Measurements from ENCODE around the gene WDR70.
"Not testable (repeated sequence)": the region's sequence is repeated elsewhere in the genome, so short reads cannot be mapped to it uniquely, and the experiment has no call there.

Gene WDR70

GRCh38 chr5:37518356-37518755, 139.2 kb downstream of the WDR70 start:
- DNase-seq, result not testable (repeated sequence)

GRCh38 chr5:37519304-37519703, 140.2 kb downstream of the WDR70 start:
- no peak for DNase-seq

DNA sequence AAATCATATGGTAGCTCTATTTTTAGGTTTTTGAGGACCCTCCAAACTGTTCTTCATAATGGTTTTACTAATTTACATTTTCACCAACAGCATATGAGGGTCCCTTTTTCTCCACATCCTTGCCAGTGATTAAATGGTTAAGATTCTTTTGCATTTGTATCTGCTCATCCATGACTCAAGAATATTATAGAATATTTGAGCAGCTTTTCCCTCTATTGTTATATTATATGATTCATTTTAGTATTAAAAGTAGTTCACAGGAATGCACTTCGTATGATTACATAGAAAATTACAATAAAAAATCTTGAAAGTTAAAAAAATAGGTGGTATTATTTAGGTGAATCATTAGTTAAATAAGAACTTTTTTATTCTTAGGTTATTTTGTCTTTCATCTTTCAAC, 140.7 kb downstream of the WDR70 start:
- DNase-seq, result no peak

GRCh38 chr5:37520811-37521210, 141.7 kb downstream of the WDR70 start:
- no peak for DNase-seq

DNA sequence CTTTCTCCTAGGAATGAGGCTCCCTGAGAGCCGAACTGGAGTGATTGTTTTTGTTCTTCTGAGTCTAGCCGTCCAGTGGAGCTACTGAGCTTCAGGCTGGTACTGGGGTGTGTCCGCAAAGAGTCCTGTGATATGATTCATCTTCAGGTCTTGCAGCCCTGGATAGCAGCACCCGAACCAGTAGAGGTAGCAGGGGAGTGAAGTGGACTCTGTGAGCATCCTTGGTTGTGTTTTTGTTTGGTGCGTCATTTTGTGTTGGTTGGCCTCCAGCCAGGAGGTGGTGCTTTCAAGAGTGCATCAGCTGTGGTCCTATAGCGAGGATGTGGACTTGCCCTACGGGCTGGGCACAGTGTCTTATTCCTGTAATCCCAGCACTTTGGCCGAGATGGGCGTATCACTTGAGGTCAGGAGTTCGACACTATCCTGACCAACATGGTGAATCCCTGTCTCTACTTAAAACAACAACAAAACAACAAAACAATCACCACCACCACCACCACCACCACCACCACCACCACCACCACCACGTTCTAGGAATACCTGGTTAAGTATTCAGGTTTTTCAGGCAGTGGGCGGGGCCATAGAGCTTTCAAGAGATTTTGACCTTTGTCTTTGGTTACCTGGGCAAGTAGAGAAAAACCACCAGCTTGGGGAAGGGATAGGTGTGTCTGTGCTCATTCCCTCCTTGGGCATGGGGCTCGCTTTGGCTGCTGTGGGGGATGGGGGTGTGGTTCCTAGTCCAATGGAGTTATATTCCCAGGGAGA, 154.0 kb downstream of the WDR70 start:
- no peak for DNase-seq

GRCh38 chr5:37533851-37534250, 154.7 kb downstream of the WDR70 start:
- no peak for DNase-seq

DNA sequence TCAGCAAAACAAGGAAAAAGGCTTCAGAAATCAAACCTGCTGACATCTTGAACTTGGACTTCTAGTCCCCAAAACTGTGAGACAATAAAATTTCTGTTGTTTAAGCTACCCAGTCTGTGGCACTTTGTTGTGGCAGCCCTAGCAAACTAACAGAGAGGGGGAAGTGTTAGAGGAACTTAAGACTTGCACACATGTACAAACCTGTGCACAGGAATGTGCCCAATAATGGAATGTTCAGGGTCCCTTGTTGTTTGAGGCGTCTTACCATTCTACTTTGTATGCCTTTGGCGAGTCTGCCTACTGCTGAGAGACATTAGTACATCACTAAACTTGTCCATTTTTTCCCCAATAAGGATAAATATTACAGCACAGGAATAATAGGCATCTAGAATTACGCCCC, 160.3 kb downstream of the WDR70 start:
- DNase-seq, result no peak

- no peak for DNase-seq
Observed at GRCh38 chr5:37543216-37543615, 164.1 kb downstream of the WDR70 start.

- DNase-seq, result no peak
Observed at GRCh38 chr5:37549411-37549810, 170.3 kb downstream of the WDR70 start.

GRCh38 chr5:37552161-37552560, 173.0 kb downstream of the WDR70 start:
- DNase-seq, result no peak

GRCh38 chr5:37552770-37553719, 173.9 kb downstream of the WDR70 start:
- DNase-seq, result no peak

DNA sequence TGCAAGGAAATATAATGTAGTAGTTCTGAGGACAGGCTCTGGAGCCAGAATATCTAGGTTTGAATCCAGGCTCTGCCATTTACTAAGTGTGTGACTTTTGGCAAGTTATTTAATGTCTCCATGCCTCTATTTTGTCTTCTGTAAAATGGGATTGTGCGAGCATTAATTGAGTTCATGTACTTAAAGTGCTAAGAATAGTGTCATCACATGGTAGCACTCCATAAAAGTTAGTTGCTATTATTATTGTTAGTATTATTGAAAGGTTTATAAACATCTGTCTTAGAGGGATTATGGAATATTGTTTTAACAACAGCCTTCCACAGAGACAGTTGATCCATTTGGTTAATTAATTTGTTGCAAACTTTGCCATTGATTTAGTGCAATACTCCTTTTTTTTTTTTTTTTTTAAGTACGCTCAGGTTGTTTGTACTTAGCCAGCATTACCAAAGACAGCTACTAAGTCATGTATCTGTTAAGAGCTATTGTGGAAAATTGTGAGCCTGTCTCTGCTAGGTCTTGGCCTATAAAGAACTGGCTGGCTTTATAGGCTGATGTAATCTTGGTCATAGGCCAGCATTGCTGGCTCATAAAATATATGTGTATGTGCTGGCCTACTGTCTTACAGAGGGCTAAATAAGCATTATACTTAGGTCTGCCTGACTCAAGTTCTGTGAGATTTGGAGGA, 174.7 kb downstream of the WDR70 start:
- no peak for DNase-seq

- no peak for DNase-seq
Observed at GRCh38 chr5:37554405-37554739, 175.3 kb downstream of the WDR70 start.

- DNase-seq, result peak; percentile 24
Observed at GRCh38 chr5:37554938-37555337, 175.8 kb downstream of the WDR70 start.

DNA sequence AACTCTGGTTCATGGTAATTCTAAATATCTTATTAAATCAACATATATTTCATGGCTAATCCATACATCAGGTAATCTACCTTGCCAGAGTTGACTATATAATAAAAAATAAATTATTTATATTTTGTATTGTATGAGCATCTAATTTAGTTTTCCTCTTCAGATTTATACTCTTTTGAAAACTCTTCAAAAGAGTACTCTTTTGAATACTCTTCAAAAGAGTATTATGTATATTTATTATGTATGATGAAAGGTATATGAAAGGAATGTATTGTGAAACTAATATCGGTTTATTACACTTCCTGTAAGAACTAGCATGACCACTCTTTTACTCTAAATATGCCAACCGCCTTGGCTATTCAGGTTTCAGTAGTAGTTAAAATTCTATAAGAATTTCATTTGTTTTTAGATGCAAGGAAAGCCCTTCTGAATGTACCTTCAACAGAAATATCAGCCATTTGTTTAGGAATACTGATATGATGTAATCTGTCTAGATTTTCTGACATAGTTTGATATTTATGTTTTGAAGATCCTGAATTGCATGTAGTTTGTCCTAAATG, 178.7 kb downstream of the WDR70 start:
- DNase-seq, result no peak

DNA sequence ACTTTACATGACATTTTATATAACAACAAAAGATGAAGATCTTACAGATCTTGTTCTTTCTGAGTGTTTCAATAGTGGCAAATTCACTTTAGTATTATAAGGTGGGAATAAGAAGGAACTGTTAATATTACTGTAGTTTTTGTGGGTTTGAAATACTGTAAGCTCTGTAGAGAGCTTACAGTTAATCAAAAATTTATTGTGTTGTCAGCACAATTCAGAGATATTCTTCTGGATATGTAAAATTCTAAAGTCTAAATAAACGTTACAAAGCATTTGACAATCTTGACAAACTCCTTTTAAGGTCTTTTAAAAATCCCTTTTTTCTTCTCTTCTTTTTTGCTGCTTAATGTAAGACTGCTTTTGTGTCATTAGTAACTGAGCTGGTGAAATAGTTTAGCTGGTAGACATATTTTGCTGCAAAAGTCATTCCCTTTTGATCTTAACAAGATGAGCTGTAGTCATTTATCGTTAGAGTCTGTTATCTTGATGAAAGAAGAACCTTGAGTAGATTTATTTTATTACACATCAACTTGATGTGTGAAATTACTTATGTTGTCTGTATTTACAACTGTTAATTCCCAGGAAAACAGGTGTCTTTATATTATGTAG, 186.0 kb downstream of the WDR70 start:
- DNase-seq, result no peak

DNA sequence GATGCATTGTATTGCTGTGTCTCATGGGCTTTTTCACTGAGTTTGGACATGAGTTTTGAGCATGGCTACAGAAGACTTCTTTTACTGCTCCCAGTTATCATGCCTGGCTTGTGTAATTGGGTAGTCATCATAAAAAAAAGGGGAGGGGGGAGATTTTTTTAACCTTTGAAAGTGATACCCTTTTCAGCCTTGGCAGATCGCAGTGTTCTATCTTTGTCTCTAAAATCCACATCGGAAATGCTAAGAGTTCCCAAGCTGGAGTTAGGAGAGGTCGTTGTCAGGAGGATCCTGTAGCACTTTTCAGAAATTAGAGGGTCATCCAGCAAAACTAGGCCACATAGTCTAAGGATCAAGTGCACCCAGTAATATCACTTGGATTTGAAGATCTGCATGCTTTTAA, 188.4 kb downstream of the WDR70 start:
- no peak for DNase-seq

GRCh38 chr5:37568018-37568753, 189.1 kb downstream of the WDR70 start:
- no peak for DNase-seq

GRCh38 chr5:37568893-37569292, 189.8 kb downstream of the WDR70 start:
- DNase-seq, result peak; percentile 27

GRCh38 chr5:37569466-37569865, 190.3 kb downstream of the WDR70 start:
- no peak for DNase-seq

DNA sequence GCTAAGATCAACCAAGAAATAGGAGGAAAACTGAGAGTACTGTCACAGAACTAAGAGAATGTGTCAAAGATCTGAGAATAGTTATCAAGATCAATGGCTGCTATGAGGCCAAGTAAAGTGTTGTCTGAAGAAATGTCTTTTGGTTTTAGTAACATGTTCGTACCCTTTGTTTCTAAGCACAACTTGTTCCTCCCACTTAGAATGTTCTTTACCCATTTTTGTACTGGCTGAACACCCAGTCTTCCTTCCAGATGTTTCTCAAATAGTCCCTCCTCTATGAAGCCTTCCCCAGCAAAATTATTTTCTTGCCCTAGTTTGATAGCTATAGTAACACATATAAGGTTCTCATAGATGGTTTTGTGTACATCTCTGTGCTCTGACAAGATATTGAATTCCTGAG, 191.5 kb downstream of the WDR70 start:
- DNase-seq, result no peak

DNA sequence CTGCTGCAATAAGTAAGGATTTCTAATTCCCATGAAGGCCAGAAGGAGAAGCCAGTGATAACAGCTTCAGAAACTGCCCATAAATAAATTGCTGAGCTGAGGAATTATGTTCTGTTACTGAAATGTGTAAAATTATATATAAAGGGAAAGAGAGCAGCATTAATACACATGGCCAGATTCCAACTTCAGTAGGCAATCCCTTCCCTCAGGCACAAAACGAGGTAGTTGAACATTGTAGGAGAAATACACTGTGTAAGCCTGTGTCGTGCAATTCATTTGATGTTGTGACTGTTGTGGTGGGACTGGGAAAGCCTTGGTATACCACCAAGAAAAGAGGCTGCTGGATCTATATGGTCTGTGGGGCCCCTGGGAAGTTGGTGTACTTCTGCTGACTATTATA, 192.9 kb downstream of the WDR70 start:
- no peak for DNase-seq

All from suppressor macrophage treated with lipopolysaccharide for 4 hours (primary cell).